Type B pancreatic cell (in vitro differentiated cells): Measurements from ENCODE around the gene HTR3E. TPM values are rescaled to one million over a fixed set of nuclear protein-coding genes. Genes with fewer than 3 reads are reported as not detected.

Experiments
- DNase-seq: peaks from one replicate; pipeline ENCODE4 v3.0.0; 2021; ENCODE audit warnings: mixed read lengths; ENCODE audit not compliant: unreplicated experiment; ENCODE audit errors: extremely low spot score
- H3K27ac Mint-ChIP-seq: 2 replicates; pipeline ENCODE4 v1.8.0; 2021; ENCODE audit warnings: mild to moderate bottlenecking, mixed read lengths
- H3K27me3 Mint-ChIP-seq: 2 replicates; pipeline ENCODE4 v1.8.0; 2021; ENCODE audit warnings: mixed read lengths
- H3K36me3 Mint-ChIP-seq: 2 replicates; pipeline ENCODE4 v1.8.0; 2021; ENCODE audit warnings: mixed read lengths
- H3K4me1 Mint-ChIP-seq: one replicate; pipeline ENCODE4 v1.8.0; 2021; ENCODE audit warnings: mixed read lengths; ENCODE audit not compliant: unreplicated experiment
- H3K4me3 Mint-ChIP-seq: 2 replicates; pipeline ENCODE4 v1.8.0; 2021; ENCODE audit warnings: mild to moderate bottlenecking, mixed read lengths
- H3K9me3 Mint-ChIP-seq: 2 replicates; pipeline ENCODE4 v1.8.0; 2021; ENCODE audit warnings: mixed read lengths
- long read RNA-seq: library from polyadenylated mRNA; unstranded; transcript quantifications from one replicate; pipeline ENCODE4 v2.0.0, GENCODE V29; 2020
- total RNA-seq: library from RNA; stranded (reverse); gene quantifications from 2 replicates; pipeline ENCODE4 v1.2.1, GENCODE V29; 2021; ENCODE audit warnings: low replicate concordance
- TF ChIP-seq, protein P1 (sequence below): fragments of 200-600 bp; sonication (generic); conservative IDR thresholded peaks from 2 replicates; pipeline ENCODE4 v1.5.0; 2021; ENCODE audit warnings: antibody characterized with exemption, mild to moderate bottlenecking

HTR3E gene, protein sequence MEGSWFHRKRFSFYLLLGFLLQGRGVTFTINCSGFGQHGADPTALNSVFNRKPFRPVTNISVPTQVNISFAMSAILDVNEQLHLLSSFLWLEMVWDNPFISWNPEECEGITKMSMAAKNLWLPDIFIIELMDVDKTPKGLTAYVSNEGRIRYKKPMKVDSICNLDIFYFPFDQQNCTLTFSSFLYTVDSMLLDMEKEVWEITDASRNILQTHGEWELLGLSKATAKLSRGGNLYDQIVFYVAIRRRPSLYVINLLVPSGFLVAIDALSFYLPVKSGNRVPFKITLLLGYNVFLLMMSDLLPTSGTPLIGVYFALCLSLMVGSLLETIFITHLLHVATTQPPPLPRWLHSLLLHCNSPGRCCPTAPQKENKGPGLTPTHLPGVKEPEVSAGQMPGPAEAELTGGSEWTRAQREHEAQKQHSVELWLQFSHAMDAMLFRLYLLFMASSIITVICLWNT
- not detected in 2 replicates for total RNA-seq
- long read RNA-seq: 0 reads

- Mint-ChIP-seq H3K36me3 (no peaks in the 10 kb centered on the region), H3K27me3 (peaks cover 12% of the 10 kb centered on the region), H3K27ac (no peak within 1 kb of the TSS), H3K9me3 (no peaks in the 10 kb centered on the region), H3K4me1 (no peaks in the 10 kb centered on the region), H3K4me3 (no peak within 1 kb of the TSS)
- TF ChIP-seq, protein P1, sequence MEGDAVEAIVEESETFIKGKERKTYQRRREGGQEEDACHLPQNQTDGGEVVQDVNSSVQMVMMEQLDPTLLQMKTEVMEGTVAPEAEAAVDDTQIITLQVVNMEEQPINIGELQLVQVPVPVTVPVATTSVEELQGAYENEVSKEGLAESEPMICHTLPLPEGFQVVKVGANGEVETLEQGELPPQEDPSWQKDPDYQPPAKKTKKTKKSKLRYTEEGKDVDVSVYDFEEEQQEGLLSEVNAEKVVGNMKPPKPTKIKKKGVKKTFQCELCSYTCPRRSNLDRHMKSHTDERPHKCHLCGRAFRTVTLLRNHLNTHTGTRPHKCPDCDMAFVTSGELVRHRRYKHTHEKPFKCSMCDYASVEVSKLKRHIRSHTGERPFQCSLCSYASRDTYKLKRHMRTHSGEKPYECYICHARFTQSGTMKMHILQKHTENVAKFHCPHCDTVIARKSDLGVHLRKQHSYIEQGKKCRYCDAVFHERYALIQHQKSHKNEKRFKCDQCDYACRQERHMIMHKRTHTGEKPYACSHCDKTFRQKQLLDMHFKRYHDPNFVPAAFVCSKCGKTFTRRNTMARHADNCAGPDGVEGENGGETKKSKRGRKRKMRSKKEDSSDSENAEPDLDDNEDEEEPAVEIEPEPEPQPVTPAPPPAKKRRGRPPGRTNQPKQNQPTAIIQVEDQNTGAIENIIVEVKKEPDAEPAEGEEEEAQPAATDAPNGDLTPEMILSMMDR: no peak
- DNase-seq: no peak
These were observed at the start of gene HTR3E for GRCh38 chr3:184096811-184097383. HTR3E (plus strand) TSS chr3:184097064; CDS start chr3:184097530, 466 bp downstream.

GRCh38 chr3:184050217-184050847, 46.5 kb upstream of the HTR3E start:
- Mint-ChIP-seq H3K27me3 (peaks cover 29% of the 10 kb centered on the region), H3K4me1 (peaks cover 3% of the 10 kb centered on the region), H3K9me3 (no peaks in the 10 kb centered on the region), H3K4me3 (no peak overlapping the region), H3K36me3 (no peaks in the 10 kb centered on the region), H3K27ac (no peak overlapping the region)
- TF ChIP-seq, protein P1: no peak
- no peak for DNase-seq

DNA sequence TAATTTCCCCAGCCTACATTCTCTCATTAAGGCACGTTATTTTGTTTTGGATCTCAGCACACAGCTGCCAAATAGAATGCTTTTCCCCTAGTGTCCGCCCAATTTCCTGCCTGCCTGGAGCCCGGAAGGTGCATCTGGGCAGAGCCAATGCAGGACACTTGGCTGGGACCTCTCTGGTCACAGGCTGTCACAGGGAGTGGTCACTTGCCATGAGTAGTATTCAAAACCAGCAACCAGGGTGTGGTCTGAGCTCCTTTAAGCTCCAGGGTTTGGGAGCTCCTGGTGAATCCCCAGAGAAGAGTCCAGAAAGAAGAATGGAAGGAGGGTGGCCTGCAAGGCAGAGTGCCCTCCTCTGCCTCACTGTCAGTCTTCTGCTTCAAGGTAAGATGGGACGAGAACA, 44.1 kb upstream of the HTR3E start, which contains the start of gene HTR3C:
HTR3C (plus strand) TSS at position 281 of the 400 bp plus-strand sequence; CDS start at position 315, 34 bp downstream.
- H3K27ac Mint-ChIP-seq: no peak within 1 kb of the TSS
- H3K36me3 Mint-ChIP-seq: no peaks in the 10 kb centered on the region
- no peak for DNase-seq
- TF ChIP-seq, protein P1: no peak
- H3K27me3 Mint-ChIP-seq: peaks cover 31% of the 10 kb centered on the region
- peaks cover 3% of the 10 kb centered on the region for H3K4me1 Mint-ChIP-seq
- no peak within 1 kb of the TSS for H3K4me3 Mint-ChIP-seq
- H3K9me3 Mint-ChIP-seq: no peaks in the 10 kb centered on the region

- Mint-ChIP-seq H3K27ac (no peak overlapping the region), H3K9me3 (no peaks in the 10 kb centered on the region), H3K4me1 (no peaks in the 10 kb centered on the region), H3K27me3 (peaks cover 15% of the 10 kb centered on the region), H3K36me3 (no peaks in the 10 kb centered on the region), H3K4me3 (no peak overlapping the region)
- TF ChIP-seq, protein P1: no peak
- DNase-seq: no peak
These were observed 38.8 kb upstream of the HTR3E start for GRCh38 chr3:184058029-184058428.

DNA sequence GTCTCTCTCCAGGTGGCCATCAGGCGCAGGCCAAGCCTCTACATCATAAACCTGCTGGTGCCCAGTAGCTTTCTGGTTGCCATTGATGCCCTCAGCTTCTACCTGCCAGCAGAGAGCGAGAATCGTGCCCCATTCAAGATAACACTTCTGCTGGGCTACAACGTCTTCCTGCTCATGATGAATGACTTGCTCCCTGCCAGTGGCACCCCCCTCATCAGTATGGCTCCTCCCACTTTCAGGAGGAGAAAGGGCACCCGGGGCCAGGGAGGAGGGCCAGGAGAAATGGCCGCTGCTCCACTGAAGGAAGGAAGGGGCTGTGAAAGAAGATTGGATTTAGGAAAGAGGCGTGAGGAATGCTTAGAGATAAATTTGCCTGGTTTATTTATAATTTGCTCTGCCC, 37.4 kb upstream of the HTR3E start:
- DNase-seq: no peak
- Mint-ChIP-seq H3K9me3 (no peaks in the 10 kb centered on the region), H3K36me3 (no peaks in the 10 kb centered on the region), H3K27ac (no peak overlapping the region), H3K4me1 (no peaks in the 10 kb centered on the region), H3K4me3 (no peak overlapping the region), H3K27me3 (peaks cover 7% of the 10 kb centered on the region)
- TF ChIP-seq, protein P1: no peak
